Suprapubic skin (tissue), 4 donors: ENCODE results near the gene MED13L. TPM values are rescaled to one million over a fixed set of nuclear protein-coding genes. Genes with fewer than 3 reads are reported as not detected.

Experiments used
- DNase-seq, 2 donors: peaks; one replicate each; pipeline ENCODE4 v3.0.0-alpha.2; 2019; ENCODE audit warnings: low spot score in 2 of 2
- H3K27ac ChIP-seq: fragments of 200-600 bp; sonication (generic); one replicate; pipeline ENCODE4 v1.5.1; 2019
- H3K27me3 ChIP-seq: fragments of 200-600 bp; sonication (generic); one replicate; pipeline ENCODE4 v1.5.1; 2019
- H3K36me3 ChIP-seq: fragments of 200-600 bp; sonication (generic); one replicate; pipeline ENCODE4 v1.5.1; 2019
- H3K4me1 ChIP-seq: fragments of 200-600 bp; sonication (generic); one replicate; pipeline ENCODE4 v1.5.1; 2019
- H3K4me3 ChIP-seq: fragments of 200-600 bp; sonication (generic); one replicate; pipeline ENCODE4 v1.5.1; 2019; ENCODE audit warnings: mild to moderate bottlenecking
- H3K9me3 ChIP-seq: fragments of 200-600 bp; sonication (generic); one replicate; pipeline ENCODE4 v1.5.1; 2019
- EP300 ChIP-seq: sonication (generic); formaldehyde crosslinking; IDR thresholded peaks from one replicate; pipeline ENCODE4 v1.6.1; 2017; ENCODE audit warnings: antibody characterized with exemption
- POLR2A ChIP-seq, 2 donors: fragments of 450-650 bp; IDR thresholded peaks; one replicate each; pipeline ENCODE4 v1.6.1; 2017; ENCODE audit warnings: antibody characterized with exemption in 2 of 2, mild to moderate bottlenecking in 2 of 2, moderate library complexity in 2 of 2
- POLR2AphosphoS5 ChIP-seq, 3 donors: sonication (generic); formaldehyde crosslinking; IDR thresholded peaks; one replicate each; pipeline ENCODE4 v1.6.1; 2017; ENCODE audit warnings: antibody characterized with exemption in 3 of 3
- WGBS: methylation state at CpG from one replicate; pipeline ENCODE4 v1.1.5; 2018; 5-methylcytosine and 5-hydroxymethylcytosine counted together
- total RNA-seq, 4 donors: library from RNA; depleted of rRNA; stranded (reverse); fragments of >200 nt; gene quantifications; one replicate each; pipeline ENCODE4 v1.1.0, GENCODE V29; 2016
- TF ChIP-seq, protein P1 (sequence below), 2 donors: fragments of 200-600 bp in 1 of 2; fragments of 450-650 bp in 1 of 2; sonication (generic) in 1 of 2; IDR thresholded peaks; one replicate each; pipeline ENCODE4 v1.5.1; 2016 to 2019; ENCODE audit warnings: antibody characterized with exemption in 2 of 2, mild to moderate bottlenecking in 1 of 2, moderate library complexity in 1 of 2

MED13L gene
- total RNA-seq: 100 to 1,000 TPM; 173 to 418 (median 228) TPM

DNA sequence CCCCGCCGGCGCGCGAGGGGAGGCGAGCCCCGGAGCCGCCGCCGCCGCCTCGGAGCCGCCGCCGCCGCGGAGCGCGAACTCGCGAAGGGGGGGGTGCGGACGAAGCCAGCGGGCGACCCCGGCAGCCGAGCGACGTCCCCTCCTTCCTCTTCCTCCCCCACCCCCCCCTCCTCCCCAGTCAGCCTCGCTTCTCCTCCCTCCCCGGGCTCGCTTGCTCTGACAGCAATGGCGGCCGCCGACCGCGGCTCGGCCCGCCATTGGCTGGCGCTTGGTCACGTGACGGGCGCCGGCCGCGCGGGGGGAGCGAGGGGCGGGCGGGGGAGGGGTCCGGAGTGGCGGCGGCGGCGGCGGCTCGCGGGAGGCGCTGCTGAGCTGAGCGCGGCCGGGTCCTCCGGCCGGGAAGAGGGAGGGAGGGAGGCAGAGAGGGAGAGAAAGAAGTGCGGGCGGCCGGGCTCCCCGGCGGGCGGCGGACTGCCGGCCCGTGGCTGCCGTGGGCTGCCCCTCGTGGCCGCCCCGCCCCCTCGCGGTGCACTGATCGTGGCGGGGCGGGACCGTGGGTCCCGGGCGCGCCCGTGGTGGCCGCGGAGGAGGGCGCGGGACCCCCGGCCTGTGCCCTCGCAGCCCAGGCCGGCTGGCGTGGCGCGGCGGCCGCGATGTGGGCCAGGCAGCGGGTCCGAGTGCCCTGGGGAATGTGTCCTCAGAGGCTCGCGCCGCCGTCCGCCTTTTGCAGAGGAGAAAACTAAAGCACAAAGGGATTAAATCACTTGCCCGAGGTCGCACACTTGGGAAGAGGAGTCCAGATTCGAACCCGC is at the start of gene MED13L:
Gene MED13L, minus strand, starts transcription at position 227 of the 812 bp plus-strand sequence. CDS start 562 bp downstream, outside the sequence.
- DNase-seq: peak; percentile 88 to 91
- Histone ChIP-seq H3K27ac (peak within 1 kb of the TSS; percentile 99), H3K4me1 (peaks cover 36% of the 10 kb centered on the region), H3K36me3 (no peaks in the 10 kb centered on the region), H3K27me3 (no peaks in the 10 kb centered on the region), H3K9me3 (no peaks in the 10 kb centered on the region), H3K4me3 (peak within 1 kb of the TSS; percentile 86)
- 0% methylated on average over 21 of the region's 111 CpGs for WGBS
- no peak for TF ChIP-seq EP300
- TF ChIP-seq POLR2A (IDR thresholded peaks at IDR 0.05): peak in 1 of 2 donors; percentile 56
- TF ChIP-seq, protein P1, sequence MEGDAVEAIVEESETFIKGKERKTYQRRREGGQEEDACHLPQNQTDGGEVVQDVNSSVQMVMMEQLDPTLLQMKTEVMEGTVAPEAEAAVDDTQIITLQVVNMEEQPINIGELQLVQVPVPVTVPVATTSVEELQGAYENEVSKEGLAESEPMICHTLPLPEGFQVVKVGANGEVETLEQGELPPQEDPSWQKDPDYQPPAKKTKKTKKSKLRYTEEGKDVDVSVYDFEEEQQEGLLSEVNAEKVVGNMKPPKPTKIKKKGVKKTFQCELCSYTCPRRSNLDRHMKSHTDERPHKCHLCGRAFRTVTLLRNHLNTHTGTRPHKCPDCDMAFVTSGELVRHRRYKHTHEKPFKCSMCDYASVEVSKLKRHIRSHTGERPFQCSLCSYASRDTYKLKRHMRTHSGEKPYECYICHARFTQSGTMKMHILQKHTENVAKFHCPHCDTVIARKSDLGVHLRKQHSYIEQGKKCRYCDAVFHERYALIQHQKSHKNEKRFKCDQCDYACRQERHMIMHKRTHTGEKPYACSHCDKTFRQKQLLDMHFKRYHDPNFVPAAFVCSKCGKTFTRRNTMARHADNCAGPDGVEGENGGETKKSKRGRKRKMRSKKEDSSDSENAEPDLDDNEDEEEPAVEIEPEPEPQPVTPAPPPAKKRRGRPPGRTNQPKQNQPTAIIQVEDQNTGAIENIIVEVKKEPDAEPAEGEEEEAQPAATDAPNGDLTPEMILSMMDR (IDR thresholded peaks at IDR 0.05): peak in 1 of 2 donors; percentile 70

DNA sequence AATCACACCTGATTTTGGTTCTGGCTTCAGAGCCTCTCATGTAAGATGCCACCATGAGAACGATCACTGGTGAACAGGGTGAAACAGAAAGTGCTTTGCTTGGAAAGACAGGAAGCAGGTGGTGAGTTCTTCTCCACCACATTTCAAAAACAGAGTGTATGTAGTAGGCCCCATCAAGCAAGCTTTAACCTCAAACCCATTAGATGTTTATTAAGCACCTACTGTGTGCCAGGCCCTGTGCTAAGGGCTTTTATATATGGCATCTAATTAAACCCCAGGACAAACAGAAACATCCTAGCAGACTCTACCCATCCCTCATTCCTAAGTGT is 47.8 kb upstream of the MED13L start:
- no peaks in the 10 kb centered on the region for H3K9me3 ChIP-seq
- H3K4me1 ChIP-seq: peaks cover 9% of the 10 kb centered on the region
- no peak overlapping the region for H3K27ac ChIP-seq

DNA sequence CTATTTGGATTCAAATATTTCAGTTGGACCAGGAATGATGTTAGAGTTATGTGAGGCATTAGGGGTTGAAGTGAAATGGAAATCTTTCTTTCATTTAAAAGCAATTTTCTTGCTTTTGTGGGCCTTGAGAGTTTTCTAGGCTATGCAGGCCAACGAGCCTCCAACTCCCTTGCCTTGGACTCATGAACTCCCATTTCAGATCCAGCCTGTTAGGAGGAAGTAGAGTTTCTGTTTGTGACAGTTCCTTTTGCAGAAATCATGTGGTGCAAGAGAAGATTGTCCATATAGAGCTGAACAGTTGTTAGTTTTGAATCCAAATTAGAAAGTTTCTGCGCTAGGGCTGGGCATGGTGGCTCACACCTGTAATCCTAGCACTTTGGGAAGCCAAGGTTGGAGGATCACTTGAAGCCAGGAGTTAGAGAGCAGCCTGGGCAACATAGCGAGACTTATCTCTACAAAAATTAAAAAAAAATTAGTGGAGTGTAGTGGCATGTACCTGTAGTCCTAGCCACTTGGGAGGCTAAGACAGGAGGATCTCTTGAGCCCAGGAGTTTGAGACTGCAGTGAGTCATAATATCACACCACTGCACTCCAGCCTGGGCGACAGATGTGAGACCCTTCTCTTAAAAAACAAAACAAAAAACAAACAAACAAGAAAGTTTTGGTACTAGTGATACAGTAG is 47.3 kb upstream of the MED13L start:
- WGBS: 83% methylated on average over 4 of the region's 4 CpGs
- H3K4me1 ChIP-seq: peaks cover 14% of the 10 kb centered on the region
- H3K4me3 ChIP-seq: no peak overlapping the region
- no peaks in the 10 kb centered on the region for H3K27me3 ChIP-seq
- H3K9me3 ChIP-seq: no peaks in the 10 kb centered on the region
- H3K36me3 ChIP-seq: no peaks in the 10 kb centered on the region
- H3K27ac ChIP-seq: no peak overlapping the region
- DNase-seq: no peak
- TF ChIP-seq POLR2AphosphoS5 (IDR thresholded peaks at IDR 0.05): no peak
- TF ChIP-seq, protein P1 (IDR thresholded peaks at IDR 0.05): no peak
- TF ChIP-seq POLR2A (IDR thresholded peaks at IDR 0.05): no peak

More for the DNA sequence above, 47.8 kb upstream of the MED13L start:
- 67% methylated on average over 1 of the region's 1 CpG for WGBS
- H3K36me3 ChIP-seq: no peaks in the 10 kb centered on the region
- TF ChIP-seq, protein P1 (IDR thresholded peaks at IDR 0.05): no peak
- TF ChIP-seq POLR2A (IDR thresholded peaks at IDR 0.05) (no peak), POLR2AphosphoS5 (IDR thresholded peaks at IDR 0.05) (no peak), EP300 (no peak)
- no peak for DNase-seq
- no peaks in the 10 kb centered on the region for H3K27me3 ChIP-seq
- H3K4me3 ChIP-seq: no peak overlapping the region

DNA sequence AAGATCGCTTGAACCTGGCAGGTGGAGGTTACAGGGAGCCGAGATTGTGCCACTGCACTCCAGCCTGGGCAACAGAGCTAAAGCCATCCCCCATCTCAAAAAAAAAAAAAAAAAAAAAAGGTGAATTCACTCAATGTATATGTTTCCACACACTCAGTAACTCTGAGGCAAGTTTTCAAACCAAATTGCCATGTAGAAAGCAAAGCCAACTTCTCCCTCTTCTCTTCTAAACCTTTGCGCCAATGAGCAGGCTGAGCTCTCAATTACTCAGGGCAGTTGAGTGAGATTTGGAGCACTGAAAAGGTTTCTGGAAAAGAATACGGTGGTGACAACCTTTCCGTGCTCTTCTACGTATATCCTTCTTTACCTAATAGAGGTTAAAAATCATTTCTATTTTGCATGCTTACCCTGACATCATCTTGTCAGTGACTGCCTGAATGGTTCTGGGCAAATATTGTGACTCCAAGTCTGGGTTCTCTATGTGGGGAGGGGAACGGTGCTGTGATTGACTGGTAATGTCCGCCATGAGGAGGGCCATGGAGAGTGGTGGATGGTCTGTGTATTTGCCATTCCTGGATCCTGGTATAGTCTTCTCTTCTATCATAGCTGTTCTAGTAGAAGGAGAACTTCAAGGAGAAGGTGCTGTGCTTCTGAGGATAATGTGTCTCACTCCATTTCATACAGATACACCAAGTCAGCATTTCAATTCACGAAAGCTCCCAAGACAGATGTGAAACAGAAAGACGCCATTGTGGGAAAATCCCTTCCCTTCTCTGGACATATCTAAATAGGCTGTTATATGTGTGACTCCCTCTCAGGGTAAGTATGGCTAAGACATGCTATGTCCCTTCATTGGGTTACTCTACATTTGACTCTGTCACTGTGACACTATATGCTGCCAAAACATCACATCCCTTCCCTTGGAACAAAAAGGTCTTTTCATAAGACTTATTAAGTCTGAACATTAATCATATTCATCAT is 46.2 kb upstream of the MED13L start:
- H3K9me3 ChIP-seq: no peaks in the 10 kb centered on the region
- 92% methylated on average over 10 of the region's 10 CpGs for WGBS
- DNase-seq: no peak
- H3K36me3 ChIP-seq: no peaks in the 10 kb centered on the region
- no peak overlapping the region for H3K4me3 ChIP-seq
- no peak overlapping the region for H3K27ac ChIP-seq
- peaks cover 25% of the 10 kb centered on the region for H3K4me1 ChIP-seq
- TF ChIP-seq POLR2A (IDR thresholded peaks at IDR 0.05) (no peak), EP300 (no peak), POLR2AphosphoS5 (IDR thresholded peaks at IDR 0.05) (no peak)
- TF ChIP-seq, protein P1 (IDR thresholded peaks at IDR 0.05): no peak
- H3K27me3 ChIP-seq: no peaks in the 10 kb centered on the region
